Activated effector memory CD4-positive, alpha-beta T cell treated with anti-CD3 and anti-CD28 coated beads, Interleukin-2, amount 50 U/mL, for 16 hours (primary cell): ENCODE data around the gene GPRASP1.

Experiments used
- DNase-seq: peaks from one replicate; pipeline ENCODE4 v3.0.0-alpha.2; 2020

Gene GPRASP1

DNA sequence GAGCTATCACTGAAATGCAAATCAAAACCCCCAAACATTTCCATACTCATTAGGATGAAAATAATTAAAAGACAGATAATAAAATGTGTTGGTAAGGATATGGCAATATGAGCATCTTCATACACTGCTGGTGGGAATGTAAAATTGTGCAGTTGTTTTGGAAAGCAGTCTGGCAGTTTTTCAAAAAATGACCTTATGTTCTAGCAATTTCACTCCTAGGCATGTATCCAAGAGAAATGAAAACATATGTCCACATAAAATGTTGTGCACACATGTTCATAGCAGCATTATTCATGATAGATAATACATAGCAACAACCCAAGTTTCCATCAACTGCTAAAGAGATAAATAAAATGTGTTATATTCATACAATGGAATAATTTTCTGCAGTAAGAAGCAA, 46.2 kb downstream of the GPRASP1 start:
- DNase-seq: no peak
